ENCODE results near the gene OR2V1.
A peak's percentile ranks its signal among the peaks of the same experiment; 100 is the strongest.
"Not testable (repeated sequence)": the region's sequence is repeated elsewhere in the genome, so short reads cannot be mapped to it uniquely, and the experiment has no call there.

Gene OR2V1

DNA sequence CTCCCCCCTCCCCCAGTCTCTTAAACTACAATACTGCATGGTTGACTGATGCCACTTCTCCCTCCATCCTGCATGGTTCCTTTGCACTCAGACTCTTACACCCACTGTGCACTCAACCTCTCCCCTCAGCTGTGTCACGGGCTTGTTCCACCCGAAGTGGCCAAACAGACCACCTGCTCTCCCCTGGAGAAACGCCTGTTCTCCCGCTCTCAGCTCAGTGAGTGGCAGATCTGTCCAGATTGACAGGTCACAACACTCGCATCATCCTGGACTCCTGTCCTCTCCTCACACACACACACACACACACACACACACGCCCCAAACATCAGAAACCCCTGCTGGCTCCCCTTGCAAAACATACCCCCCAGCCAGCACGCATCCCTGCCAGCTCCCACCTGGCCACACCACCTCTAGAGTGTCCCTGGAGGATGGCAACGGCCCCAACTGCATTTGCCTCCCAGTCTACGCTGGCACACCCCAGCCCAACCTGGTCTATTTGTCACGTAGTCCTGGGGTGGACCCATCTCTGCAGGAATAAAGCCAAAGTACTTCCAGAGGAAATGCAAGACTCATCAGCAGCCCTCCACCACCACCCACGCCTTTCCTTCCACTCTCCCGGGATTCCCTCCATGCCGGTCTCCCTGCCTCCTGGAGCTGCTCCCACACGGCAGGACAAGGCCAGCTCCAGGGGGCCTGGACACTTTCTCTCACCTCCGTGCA is 2.9 kb downstream of the OR2V1 start:
- no peak for DNase-seq (ENCODE audit: low spot score)

DNA sequence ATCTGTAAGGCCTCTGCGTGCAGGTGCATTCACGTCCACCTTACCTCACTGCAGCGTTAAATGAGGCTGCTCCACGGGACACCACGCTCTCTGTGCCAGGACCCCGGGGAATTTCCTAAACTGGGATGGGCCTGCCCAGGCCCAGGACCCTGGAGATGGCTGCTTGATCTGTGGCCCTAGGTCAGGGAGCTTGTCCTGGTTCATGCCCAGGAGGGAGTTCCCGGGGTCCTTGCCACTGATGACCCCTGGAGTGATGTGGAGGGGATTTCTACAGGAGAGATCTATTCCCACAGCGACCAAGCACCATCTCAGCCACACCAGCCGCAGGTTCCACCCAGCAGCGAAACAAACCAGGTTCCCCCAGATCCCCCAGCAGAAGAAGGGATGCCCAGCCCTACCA is 3.5 kb downstream of the OR2V1 start:
- DNase-seq (ENCODE audit: low spot score) = no peak

DNA sequence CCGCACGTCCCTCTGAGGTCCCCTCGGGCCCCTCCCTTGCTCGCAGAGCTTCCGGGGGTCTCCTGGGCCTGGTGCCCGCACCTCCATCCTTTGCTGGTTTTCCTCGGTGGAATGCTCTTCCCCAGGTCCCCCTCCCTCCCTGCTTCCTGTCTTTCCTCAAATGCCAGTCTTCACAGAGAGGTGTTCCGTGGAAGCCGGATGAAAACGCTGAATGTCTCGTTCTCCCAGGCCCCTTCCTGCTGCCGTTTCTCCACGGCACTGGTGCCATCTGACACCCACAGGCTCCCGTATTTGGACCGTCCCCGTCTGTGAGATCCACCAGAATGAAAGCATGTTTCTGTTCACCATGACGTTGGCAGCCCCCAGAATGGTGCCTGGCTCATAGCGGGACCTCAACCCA is 4.1 kb downstream of the OR2V1 start:
- no peak for DNase-seq (ENCODE audit: low spot score)

DNA sequence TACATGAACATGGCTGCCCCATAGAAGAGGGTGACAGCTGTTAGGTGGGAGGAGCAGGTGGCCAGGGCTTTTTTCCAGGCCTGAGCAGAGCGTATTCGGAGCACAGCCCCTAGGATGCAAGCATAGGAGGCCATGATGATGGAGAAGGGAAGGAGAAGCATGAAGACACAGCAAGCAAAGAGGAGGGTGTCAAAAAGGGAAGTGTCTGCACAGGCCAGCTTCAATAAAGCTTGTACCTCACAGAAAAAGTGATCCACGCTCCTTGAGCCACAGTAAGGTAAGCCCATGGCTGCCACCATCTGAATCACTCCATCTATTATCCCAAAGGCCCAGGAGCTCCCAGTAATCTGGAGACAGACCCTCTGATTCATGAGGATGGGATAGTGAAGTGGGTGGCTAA is 6.4 kb downstream of the OR2V1 start:
- no peak for DNase-seq (ENCODE audit: low spot score)

DNA sequence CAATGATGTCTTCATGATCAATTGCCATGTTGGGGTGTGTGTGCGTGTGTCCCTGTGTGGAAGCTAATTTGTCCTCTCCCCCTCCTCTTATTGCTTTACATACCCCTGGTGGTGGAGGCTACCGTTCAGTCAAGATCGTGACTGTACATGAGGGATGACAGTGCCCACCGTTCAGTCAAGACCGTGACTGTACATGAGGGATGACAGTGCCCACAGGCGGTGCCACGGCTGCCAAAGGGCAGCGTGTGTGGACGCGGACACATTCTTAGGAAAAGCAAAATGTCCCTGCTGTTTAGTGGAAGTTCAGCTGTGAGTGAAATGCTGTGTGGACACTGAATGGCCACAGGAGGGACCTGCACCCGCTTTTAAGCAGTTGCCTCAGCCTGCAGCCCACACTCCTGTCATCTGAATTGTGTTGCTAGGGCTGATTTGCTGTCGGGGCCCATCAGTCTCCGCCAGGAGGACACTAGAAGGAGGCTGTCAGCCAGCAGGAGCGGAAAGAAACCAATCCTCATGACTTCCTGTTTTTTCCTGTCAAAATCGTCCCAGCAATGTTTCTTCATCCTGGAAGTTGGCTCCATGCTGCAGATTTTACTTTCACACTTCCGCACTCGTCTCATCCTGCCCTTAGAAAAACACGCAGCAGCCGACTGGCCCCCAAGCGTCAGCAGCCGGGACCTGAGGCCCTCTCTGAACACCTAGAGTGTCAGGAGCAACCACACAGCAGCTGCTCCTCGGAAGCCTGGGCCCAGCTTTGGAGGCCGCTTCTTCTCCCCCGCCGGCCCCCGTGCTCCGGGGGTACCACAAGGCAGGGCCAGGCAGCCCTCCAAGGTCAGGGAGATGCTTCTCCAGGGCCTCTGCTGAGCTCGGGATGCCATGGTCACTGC is 9.1 kb downstream of the OR2V1 start:
- DNase-seq (ENCODE audit: low spot score) = no peak

DNA sequence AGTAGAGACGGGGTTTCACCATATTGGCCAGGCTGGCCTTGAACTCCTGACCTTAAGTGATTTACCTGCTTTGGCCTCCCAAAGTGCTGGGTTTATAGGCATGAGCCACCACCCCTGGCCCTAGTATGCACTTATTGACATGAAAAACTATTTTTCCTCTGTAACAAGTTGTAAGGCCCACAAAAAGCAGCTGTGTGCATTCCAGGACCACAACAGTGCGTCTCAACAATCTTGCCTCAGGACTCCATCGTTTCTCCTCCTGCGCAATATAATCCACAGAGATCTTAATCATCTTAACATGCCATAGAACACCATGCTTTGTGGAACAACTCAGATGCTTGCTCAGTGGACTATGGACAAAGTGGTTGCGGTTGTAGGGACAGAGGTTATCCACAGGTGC is 10.2 kb downstream of the OR2V1 start:
- peak; percentile 37 for DNase-seq (ENCODE audit: low spot score)

DNA sequence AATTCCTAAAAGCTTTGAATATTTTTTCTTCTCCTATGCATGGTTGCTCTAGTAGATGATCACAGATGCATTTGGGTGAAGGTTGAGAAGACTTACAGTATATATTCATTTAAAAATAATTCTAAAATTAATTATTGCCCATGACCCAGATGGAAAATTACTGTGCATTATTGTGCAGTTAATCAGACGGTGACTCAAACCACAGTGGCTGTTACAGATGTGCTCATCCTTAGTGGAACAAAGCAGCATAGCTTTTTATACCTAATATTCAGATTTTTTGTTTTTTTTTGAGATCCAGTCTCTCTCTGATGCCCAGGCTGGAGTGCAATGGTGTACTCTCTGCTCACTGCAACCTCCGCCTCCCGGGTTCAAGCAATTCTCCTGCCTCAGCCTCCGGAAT is 10.7 kb downstream of the OR2V1 start:
- DNase-seq (ENCODE audit: low spot score) = peak; percentile 78

DNA sequence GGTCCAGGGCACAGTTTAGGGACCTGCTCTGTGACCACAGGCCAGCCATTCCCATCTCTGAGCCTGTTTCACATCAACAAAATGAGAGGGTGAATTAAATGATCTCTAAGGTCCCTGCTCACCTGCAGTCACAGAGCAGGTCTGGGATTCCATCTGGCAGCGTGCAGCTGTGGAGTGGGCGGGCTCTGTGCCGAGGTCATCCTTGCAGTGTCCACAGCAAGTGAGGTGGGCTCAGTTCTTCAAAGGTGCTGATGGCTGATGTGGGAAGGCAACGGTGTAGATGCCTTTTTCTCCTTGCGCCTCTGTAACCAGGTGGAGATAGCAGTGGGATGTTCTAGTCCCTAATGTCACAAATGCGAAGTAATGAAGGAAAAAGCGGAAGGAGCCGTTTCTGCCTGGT is 11.9 kb downstream of the OR2V1 start:
- DNase-seq (ENCODE audit: low spot score) = no peak

DNA sequence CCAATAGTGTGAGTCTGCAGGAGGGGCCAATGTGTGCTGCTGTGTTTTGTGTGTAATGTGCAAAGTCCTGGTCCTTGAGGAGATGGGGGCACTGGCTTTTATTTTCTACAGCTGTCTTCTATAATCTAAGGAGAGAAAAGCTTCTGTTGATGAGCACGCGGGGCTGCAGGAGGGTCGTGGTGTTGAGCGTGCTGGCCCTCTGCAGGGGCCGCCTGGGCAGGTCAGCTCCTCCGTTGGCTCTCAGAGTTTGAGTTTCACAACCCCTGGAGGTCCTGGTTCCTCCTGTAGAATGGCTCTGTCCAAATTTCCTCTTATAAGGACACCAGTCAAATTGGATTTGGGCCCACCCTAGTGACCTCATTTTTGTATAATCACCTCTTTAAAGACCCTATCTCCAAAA is 12.6 kb downstream of the OR2V1 start:
- no peak for DNase-seq (ENCODE audit: low spot score)

DNA sequence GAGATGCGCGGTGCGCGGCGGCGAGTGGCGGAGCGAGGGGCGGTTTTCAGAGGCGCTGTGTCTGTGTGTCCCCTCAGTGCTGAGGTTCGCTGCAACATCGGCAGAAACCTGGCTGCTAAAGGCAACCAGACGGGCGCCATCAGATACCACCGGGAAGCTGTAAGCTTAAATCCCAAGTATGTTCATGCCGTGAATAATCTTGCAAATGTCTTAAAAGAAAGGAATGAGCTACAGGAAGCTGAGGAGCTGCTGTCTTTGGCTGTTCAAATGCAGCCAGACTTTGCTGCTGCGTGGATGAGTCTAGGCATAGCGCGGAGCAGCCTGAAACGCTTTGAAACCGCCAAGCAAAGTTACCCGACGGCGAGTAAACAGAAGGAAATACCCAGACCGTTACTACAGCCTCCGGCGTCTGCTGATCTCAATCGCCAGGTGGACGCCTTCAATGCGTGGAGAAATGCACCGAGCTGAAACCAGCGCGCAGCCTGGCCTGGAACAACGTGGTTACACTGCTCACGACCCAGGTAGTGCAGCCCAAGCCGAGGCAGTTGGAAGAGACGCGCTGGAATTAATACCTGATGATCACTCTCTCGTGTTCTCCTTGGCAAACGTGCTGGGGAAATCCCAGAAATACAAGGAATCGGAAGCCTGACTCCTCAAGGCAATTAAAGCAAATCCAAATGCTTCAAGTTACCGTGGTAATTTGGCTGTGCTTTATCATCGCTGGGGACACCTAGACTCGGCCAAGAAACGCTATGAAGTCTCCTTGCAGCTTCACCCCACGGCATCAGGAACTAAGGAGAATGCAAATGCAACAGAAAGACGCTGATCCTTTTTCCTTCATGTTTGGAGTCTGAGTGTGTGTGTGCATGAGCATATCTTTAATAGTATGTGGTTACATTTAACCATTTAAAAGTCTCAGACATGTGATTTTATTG is 15.9 kb downstream of the OR2V1 start:
- peak; percentile 90 for DNase-seq (ENCODE audit: low spot score)

DNA sequence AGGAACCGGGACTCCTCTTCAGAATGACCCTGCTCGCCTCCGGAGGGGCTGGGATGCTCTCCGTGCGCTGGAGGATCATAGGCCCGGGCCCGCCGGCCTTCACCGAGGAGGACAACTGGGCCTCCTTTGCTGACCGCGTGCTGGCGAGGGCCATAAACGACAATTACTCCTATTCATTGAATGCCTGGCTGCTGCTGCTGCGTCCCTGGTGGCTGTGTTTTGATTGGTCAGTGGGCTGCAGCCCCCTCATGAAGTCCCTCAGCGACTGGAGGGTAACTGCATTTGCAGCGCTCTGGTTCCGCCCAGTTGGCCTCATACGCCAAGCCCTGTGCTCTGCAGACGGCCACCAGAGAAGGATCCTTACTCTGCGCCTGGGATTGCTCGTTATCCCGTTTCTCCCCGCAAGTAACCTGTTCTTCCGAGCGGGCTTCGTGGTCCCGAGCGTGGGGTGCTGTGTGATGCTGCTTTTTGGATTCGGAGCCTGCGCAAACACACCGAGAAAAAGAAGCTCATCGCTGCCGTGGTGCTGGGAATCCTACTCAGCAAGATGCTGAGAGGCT is 16.6 kb downstream of the OR2V1 start:
- no peak for DNase-seq (ENCODE audit: low spot score)

DNA sequence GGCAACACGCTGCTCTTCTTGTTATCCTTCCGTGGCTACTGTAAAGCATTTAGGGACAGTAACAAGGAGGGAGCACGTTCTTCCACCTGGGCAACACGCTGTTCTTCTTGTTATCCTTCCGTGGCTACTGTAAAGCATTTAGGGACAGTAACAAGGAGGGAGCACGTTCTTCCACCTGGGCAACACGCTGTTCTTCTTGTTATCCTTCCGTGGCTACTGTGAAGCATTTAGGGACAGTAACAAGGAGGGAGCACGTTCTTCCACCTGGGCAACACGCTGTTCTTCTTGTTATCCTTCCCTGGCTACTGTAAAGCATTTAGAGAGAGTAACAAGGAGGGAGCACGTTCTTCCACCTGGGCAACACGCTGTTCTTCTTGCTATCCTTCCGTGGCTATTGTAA is 17.4 kb downstream of the OR2V1 start:
- DNase-seq (ENCODE audit: low spot score) = not testable (repeated sequence)

DNA sequence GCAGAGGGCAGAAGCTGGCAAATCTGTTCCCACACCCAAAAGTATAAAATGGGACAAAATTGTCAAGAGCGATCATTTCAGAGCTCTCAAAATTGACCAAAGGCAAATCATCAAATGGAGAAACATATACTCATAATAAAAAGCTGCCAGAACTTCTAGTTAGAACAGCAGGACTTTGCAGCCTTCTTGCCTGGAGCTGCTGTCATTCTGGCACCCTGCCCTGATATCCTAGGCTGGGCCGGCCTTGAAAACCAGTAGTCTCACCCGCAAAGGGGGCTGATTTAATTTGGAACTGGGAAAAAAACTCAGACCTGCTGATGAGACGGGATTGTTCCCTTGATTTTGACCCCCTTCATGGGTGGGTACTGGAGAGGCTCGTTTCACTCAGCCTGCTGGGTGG is 18.5 kb downstream of the OR2V1 start:
- DNase-seq (ENCODE audit: low spot score) = no peak

DNA sequence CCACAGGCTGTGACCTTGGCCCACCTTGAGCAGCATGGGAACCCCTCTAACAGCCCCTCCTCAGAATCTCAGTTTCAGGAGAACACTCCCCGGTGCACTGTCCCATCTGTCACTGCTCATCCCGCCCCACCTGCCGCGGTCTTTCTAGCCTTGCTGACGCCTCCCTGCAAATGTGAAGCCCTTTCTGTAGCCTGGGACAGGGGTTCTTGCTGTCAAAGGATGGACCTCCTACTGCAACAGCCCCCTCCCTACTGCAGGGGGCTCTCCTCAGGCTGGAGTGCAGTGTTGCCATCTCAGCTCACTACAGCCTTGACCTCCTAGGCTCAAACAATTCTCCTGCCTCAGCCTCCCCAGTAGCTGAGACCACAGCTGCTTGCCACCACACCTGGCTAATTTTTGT is 20.0 kb downstream of the OR2V1 start:
- no peak for DNase-seq (ENCODE audit: low spot score)

DNA sequence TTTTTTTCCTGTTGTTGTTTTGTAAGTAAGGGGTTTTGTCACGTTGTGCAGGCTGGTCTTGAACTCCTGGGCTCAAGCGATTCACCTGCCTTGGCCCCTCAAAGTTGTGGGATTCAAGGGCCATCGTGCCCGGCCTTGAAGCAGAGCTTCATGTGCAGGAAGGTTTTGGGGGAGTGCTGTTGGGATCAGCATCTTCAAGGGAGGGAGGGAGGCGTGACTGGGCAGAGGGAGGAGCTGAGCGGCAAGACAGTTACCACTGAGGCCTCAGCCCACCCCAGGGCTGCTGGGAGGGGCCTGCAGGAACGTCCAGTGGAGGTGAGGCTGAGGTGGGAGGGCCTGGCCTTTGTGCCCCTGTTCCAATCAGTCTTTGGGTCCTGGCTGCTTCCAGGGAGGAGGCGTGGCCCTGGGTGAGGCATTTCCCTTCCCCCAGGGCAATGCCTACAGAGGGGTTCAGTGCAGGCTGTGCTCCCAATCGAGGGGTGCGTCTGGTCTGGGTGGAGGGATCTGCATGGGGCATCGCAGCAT is 21.4 kb downstream of the OR2V1 start:
- no peak for DNase-seq (ENCODE audit: low spot score)

DNA sequence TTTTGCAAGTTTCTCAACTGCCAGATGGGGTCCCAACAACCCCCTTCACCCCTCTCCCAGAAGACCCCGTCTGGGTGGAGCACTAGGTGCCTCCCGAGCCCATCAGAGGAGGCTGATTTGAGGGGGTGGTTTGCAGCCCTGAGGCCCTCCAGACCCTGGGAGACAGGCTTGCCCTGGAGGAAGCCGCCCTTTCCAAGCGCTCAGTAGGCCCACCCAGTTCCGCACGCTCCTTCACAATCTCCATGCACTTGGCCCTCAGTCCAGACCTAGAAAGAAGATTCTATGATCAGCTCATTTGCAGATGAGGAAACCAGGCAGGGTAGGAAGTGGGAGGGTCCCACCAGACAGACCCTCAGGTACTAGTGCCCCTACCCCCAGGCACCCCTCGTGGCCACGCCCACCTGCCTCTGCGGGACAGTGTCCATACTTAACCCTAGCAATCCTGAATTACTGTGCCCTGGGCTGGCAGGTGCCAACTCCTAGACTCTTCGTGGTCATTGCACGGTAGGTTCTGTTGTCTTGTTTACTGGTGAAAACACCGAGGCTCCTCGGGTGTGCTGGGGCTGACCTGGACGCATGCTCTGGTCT is 22.3 kb downstream of the OR2V1 start:
- no peak for DNase-seq (ENCODE audit: low spot score)

DNA sequence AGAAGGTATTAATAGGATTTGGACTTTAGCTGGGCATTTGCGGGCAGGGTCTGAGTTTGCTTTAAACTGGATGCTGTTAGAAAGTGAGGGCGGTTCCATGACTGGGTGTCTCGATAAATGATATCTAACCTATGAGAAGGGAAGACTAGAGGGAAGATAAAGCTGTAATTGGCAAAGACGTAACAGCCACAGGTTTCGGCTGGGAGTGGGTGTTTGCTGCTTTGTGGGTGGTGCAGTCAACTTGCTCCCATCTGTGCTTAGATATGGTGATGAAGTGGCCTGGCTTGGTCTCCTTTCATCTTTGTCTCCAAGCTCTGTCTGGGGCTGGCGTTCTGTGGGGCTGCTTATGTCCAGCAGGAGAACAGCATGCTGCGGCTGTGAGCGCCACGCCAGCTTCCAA is 23.3 kb downstream of the OR2V1 start:
- DNase-seq (ENCODE audit: low spot score) = no peak

DNA sequence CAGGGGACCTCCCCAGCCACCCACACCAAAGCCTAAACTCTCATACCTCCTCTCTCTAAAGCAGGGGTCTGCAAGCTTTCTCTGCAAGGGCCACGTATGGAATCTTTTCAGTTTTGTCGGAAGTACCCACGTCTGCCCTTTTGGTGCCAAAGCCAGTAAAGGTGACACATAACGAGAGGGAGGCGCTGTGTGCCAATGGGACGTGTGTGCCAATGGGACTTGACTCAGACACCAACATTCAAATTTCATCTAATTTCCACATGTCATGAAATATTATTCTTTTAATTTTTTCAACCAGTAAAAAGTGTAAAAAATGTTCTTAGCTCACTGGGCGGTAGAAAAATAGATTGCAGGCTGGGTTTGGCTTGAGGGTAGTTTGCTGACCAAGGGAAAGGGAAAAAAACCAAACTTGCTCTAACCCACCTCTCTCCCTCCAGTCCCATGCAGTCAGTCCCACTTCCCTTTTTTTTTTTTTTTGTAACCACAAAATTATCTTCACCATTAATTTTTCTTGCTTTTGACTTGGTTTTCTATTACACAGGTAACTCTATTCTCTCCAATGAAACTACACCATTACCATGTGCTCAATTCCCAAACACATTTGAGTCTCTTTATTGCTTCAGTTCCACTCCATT is 25.5 kb downstream of the OR2V1 start:
- peak; percentile 9 for DNase-seq (ENCODE audit: low spot score)

DNA sequence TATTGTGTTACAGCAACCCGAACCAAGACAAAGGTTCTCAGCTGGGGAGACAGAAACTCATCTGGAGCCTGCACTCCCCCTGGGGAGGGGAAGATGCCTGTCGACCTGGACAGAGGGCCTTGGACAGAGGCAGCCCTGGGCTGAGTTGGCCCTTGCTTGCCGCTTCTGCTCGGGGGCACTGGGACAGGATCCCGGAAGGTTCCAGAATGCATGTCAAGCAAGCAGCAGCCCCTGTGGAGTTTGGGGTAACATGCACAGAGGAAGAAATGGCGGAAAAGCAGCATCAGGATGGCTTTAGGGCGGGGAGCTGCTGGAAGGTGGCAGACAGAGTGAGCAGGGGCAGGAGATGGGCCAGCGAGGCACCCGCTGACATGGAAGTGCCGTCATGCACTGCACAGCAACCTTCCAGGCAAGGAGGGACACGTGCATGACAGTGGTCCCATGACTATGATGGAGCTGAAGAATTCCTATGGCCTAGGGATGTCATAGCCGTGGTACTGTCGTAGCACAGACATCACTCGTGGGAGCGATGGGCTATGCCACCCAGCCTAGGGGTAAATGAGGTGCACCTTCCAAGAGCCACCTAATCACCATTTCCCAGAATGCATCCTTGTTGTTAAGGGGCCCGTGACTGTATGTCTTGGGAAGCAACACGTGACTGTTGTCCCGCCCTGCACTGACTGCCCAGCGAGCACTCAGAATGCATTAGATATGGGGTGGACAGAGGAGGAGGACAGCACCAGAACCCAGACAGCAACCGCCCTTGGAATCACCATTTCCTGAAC is 26.2 kb downstream of the OR2V1 start:
- not testable (repeated sequence) for DNase-seq (ENCODE audit: low spot score)

DNA sequence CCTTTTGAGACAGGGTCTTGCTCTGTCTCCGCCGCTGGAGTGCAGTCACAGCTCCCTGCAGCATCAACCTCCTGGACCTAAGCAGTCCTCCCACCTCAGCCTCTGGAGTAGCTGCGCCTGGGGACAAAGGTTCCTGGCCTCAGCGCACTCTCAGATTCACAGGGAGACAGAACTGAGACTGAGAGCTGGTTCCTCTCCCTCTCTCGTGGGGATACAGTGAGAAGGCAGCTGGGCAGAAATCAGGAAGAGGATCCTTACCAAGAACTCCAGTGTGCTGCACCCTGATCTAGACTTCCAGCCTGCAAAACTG is 26.8 kb downstream of the OR2V1 start:
- not testable (repeated sequence) for DNase-seq (ENCODE audit: low spot score)

All from kidney tubule cell (primary cell).